Thyroid gland (tissue), 4 donors: ENCODE results near the gene ALKBH6.

Experiments
- CTCF ChIP-seq, 6 experiments: fragments of 200-600 bp in 3 of 6; fragments of 450-650 bp in 3 of 6; sonication (generic) in 3 of 6; IDR thresholded peaks; one replicate each; pipeline ENCODE4 v1.5.1; 2016 to 2019; ENCODE audit warnings: antibody characterized with exemption in 6 of 6, mild to moderate bottlenecking in 2 of 6, inconsistent platforms in 1 of 6, moderate library complexity in 1 of 6
- POLR2A ChIP-seq, 2 donors: fragments of 450-650 bp; IDR thresholded peaks; one replicate each; pipeline ENCODE4 v1.6.1; 2017; ENCODE audit warnings: antibody characterized with exemption in 2 of 2, mild to moderate bottlenecking in 2 of 2, moderate library complexity in 1 of 2

GRCh38 chr19:36047835-36048234 lies 33.8 kb upstream of the ALKBH6 start:
- TF ChIP-seq CTCF (IDR thresholded peaks at IDR 0.05) (no peak), POLR2A (IDR thresholded peaks at IDR 0.05) (no peak)
